ENCODE measurements around the gene FYB1. TPM values are rescaled to one million over a fixed set of nuclear protein-coding genes. Genes with fewer than 3 reads are reported as not detected.

Gene FYB1
- total RNA-seq, 1 donor from 2014 or later: not detected

GRCh38 chr5:39191216-39191615 lies 28.1 kb downstream of the FYB1 start:
- H3K27me3 ChIP-seq (ENCODE audit: control insufficient read depth, insufficient read depth, low read length): no peaks in the 10 kb centered on the region
- TF ChIP-seq CTCF (IDR thresholded peaks at IDR 0.05; ENCODE audit: insufficient read depth, low read length, poor library complexity, severe bottlenecking): no peak
- no peak for DNase-seq (ENCODE audit: low read depth)
- H3K36me3 ChIP-seq (ENCODE audit: control insufficient read depth, insufficient read depth, low read length): no peaks in the 10 kb centered on the region
- no peak overlapping the region for H3K4me3 ChIP-seq (ENCODE audit: low read depth, low read length)

- no peak for TF ChIP-seq CTCF (IDR thresholded peaks at IDR 0.05; ENCODE audit: insufficient read depth, low read length, poor library complexity, severe bottlenecking)
Observed at GRCh38 chr5:39190311-39191102, 28.9 kb downstream of the FYB1 start.

GRCh38 chr5:39189292-39189955 lies 29.9 kb downstream of the FYB1 start:
- Histone ChIP-seq H3K27me3 (ENCODE audit: control insufficient read depth, insufficient read depth, low read length) (no peaks in the 10 kb centered on the region), H3K4me3 (ENCODE audit: low read depth, low read length) (no peak overlapping the region), H3K36me3 (ENCODE audit: control insufficient read depth, insufficient read depth, low read length) (no peaks in the 10 kb centered on the region)
- DNase-seq (ENCODE audit: low read depth): no peak
- TF ChIP-seq CTCF (IDR thresholded peaks at IDR 0.05; ENCODE audit: insufficient read depth, low read length, poor library complexity, severe bottlenecking): no peak

More at GRCh38 chr5:39190311-39191102, 28.9 kb downstream of the FYB1 start:
- DNase-seq (ENCODE audit: low read depth): no peak
- no peaks in the 10 kb centered on the region for H3K27me3 ChIP-seq (ENCODE audit: control insufficient read depth, insufficient read depth, low read length)
- H3K36me3 ChIP-seq (ENCODE audit: control insufficient read depth, insufficient read depth, low read length): no peaks in the 10 kb centered on the region
- no peak overlapping the region for H3K4me3 ChIP-seq (ENCODE audit: low read depth, low read length)

GRCh38 chr5:39187831-39188731 lies 31.3 kb downstream of the FYB1 start:
- Histone ChIP-seq H3K4me3 (ENCODE audit: low read depth, low read length) (no peak overlapping the region), H3K27me3 (ENCODE audit: control insufficient read depth, insufficient read depth, low read length) (no peaks in the 10 kb centered on the region), H3K36me3 (ENCODE audit: control insufficient read depth, insufficient read depth, low read length) (no peaks in the 10 kb centered on the region)
- DNase-seq (ENCODE audit: low read depth): no peak
- TF ChIP-seq CTCF (IDR thresholded peaks at IDR 0.05; ENCODE audit: insufficient read depth, low read length, poor library complexity, severe bottlenecking): no peak

GRCh38 chr5:39186722-39187539 lies 32.4 kb downstream of the FYB1 start:
- no peaks in the 10 kb centered on the region for H3K36me3 ChIP-seq (ENCODE audit: control insufficient read depth, insufficient read depth, low read length)
- no peaks in the 10 kb centered on the region for H3K27me3 ChIP-seq (ENCODE audit: control insufficient read depth, insufficient read depth, low read length)
- TF ChIP-seq CTCF (IDR thresholded peaks at IDR 0.05; ENCODE audit: insufficient read depth, low read length, poor library complexity, severe bottlenecking): no peak
- H3K4me3 ChIP-seq (ENCODE audit: low read depth, low read length): no peak overlapping the region
- no peak for DNase-seq (ENCODE audit: low read depth)

Measured in kidney epithelial cell (primary cell).